ENCODE data around the gene XAGE1A.

- no peak for TF ChIP-seq CTCF (optimal IDR thresholded peaks at IDR 0.05 in 1 of 3, IDR thresholded peaks at IDR 0.05 in 1 of 3, conservative IDR thresholded peaks at IDR 0.05 in 1 of 3; ENCODE audit: extremely low read depth in 1 of 3, insufficient read depth in 2 of 3, low read length in 3 of 3)
- TF ChIP-seq EZH2 (IDR thresholded peaks at IDR 0.05; ENCODE audit: low read length) = no peak
Observed at GRCh38 chrX:52509916-52510315, 14.3 kb downstream of the XAGE1A start.

Data from keratinocyte (primary cell).